ENCODE results near the gene FGFR4.
"Not testable (repeated sequence)": the region's sequence is repeated elsewhere in the genome, so short reads cannot be mapped to it uniquely, and the experiment has no call there.

Gene FGFR4

GRCh38 chr5:177086654-177087397 lies at the start of gene FGFR4:
Gene FGFR4 (plus strand): TSS chr5:177086915. CDS start chr5:177089603, 2,688 bp downstream.
- peak in 9 of 51 donors; percentile 6 to 25 (median 15) for DNase-seq

GRCh38 chr5:177036921-177037320 lies 49.8 kb upstream of the FGFR4 start:
- DNase-seq, result no peak

GRCh38 chr5:177040814-177041420 lies 45.8 kb upstream of the FGFR4 start:
- peak in 1 of 51 donors; percentile 5 for DNase-seq

GRCh38 chr5:177041936-177042335 lies 44.8 kb upstream of the FGFR4 start:
- peak in 1 of 51 donors; percentile 2 for DNase-seq

- no peak for DNase-seq
These were observed 43.6 kb upstream of the FGFR4 start for GRCh38 chr5:177043114-177043513.

GRCh38 chr5:177043958-177044357 lies 42.8 kb upstream of the FGFR4 start:
- DNase-seq, result no peak

- DNase-seq, result no peak
These were observed 42.1 kb upstream of the FGFR4 start for GRCh38 chr5:177044641-177045040.

- DNase-seq, result no peak
These were observed 41.1 kb upstream of the FGFR4 start for GRCh38 chr5:177045631-177046030.

GRCh38 chr5:177048531-177048930 lies 38.2 kb upstream of the FGFR4 start:
- not testable (repeated sequence) for DNase-seq

- no peak for DNase-seq
These were observed 37.4 kb upstream of the FGFR4 start for GRCh38 chr5:177049285-177049684.

GRCh38 chr5:177064500-177065277 lies 22.0 kb upstream of the FGFR4 start:
- no peak for DNase-seq

- no peak for DNase-seq
These were observed 21.2 kb upstream of the FGFR4 start for GRCh38 chr5:177065491-177065890.

GRCh38 chr5:177066224-177066623 lies 20.5 kb upstream of the FGFR4 start:
- DNase-seq, result no peak

- no peak for DNase-seq
These were observed 19.2 kb upstream of the FGFR4 start for GRCh38 chr5:177067503-177067902.

- no peak for DNase-seq
These were observed 16.1 kb upstream of the FGFR4 start for GRCh38 chr5:177070536-177071191.

- peak in 32 of 51 donors; percentile 3 to 88 (median 34) for DNase-seq
These were observed 14.9 kb upstream of the FGFR4 start for GRCh38 chr5:177071666-177072385.

- DNase-seq, result no peak
These were observed 9.4 kb upstream of the FGFR4 start for GRCh38 chr5:177077335-177077734.

- no peak for DNase-seq
These were observed 7.1 kb upstream of the FGFR4 start for GRCh38 chr5:177079606-177080005.

GRCh38 chr5:177080265-177080664 lies 6.5 kb upstream of the FGFR4 start:
- DNase-seq, result no peak

- DNase-seq, result no peak
These were observed 4.9 kb upstream of the FGFR4 start for GRCh38 chr5:177081859-177082258.

- no peak for DNase-seq
These were observed 3.4 kb upstream of the FGFR4 start for GRCh38 chr5:177083357-177083756.
